Mucosa of stomach (tissue), 1 donor: ENCODE results near the gene ZMIZ1.

Experiments
- H3K27me3 ChIP-seq: one replicate; pipeline ENCODE4 v1.7.0; 2013; ENCODE audit warnings: mild to moderate bottlenecking, low read length; ENCODE audit not compliant: control insufficient read depth, insufficient read depth
- H3K36me3 ChIP-seq: one replicate; pipeline ENCODE4 v1.7.0; 2013; ENCODE audit warnings: low read length; ENCODE audit not compliant: control insufficient read depth, insufficient read depth
- H3K4me1 ChIP-seq: one replicate; pipeline ENCODE4 v1.7.0; 2013; ENCODE audit warnings: mild to moderate bottlenecking, low read length; ENCODE audit not compliant: control insufficient read depth, insufficient read depth
- H3K4me3 ChIP-seq: one replicate; pipeline ENCODE4 v1.7.0; 2013; ENCODE audit warnings: low read length
- H3K9ac ChIP-seq: one replicate; pipeline ENCODE4 v1.7.0; 2013; ENCODE audit warnings: mild to moderate bottlenecking, low read length, moderate library complexity
- H3K9me3 ChIP-seq: one replicate; pipeline ENCODE4 v1.7.0; 2013; ENCODE audit warnings: mild to moderate bottlenecking, low read length, moderate library complexity; ENCODE audit not compliant: control insufficient read depth
- donor health status: Pancreatic carcinoma.

The ZMIZ1 gene

GRCh38 chr10:79146611-79147130 lies 77.9 kb downstream of the ZMIZ1 start:
- Histone ChIP-seq H3K9me3 (no peaks in the 10 kb centered on the region), H3K4me1 (peaks cover 99% of the 10 kb centered on the region), H3K9ac (peak overlapping the region; percentile 61), H3K27me3 (no peaks in the 10 kb centered on the region), H3K36me3 (no peaks in the 10 kb centered on the region), H3K4me3 (no peak overlapping the region)

- H3K36me3 ChIP-seq = no peaks in the 10 kb centered on the region
- H3K27me3 ChIP-seq = no peaks in the 10 kb centered on the region
- no peak overlapping the region for H3K4me3 ChIP-seq
- H3K9ac ChIP-seq = peak overlapping the region; percentile 61
- peaks cover 99% of the 10 kb centered on the region for H3K4me1 ChIP-seq
- H3K9me3 ChIP-seq = no peaks in the 10 kb centered on the region
These were observed 78.5 kb downstream of the ZMIZ1 start for GRCh38 chr10:79147306-79147705.

GRCh38 chr10:79147796-79148451 lies 79.2 kb downstream of the ZMIZ1 start:
- Histone ChIP-seq H3K9ac (peak overlapping the region; percentile 61), H3K4me3 (no peak overlapping the region), H3K4me1 (peaks cover 99% of the 10 kb centered on the region)

GRCh38 chr10:79148452-79149344 lies 79.9 kb downstream of the ZMIZ1 start:
- Histone ChIP-seq H3K4me1 (peaks cover 91% of the 10 kb centered on the region), H3K27me3 (no peaks in the 10 kb centered on the region), H3K4me3 (no peak overlapping the region), H3K9me3 (no peaks in the 10 kb centered on the region), H3K9ac (peak overlapping the region; percentile 61), H3K36me3 (no peaks in the 10 kb centered on the region)

More at GRCh38 chr10:79147796-79148451, 79.2 kb downstream of the ZMIZ1 start:
- H3K9me3 ChIP-seq = no peaks in the 10 kb centered on the region
- H3K27me3 ChIP-seq = no peaks in the 10 kb centered on the region
- no peaks in the 10 kb centered on the region for H3K36me3 ChIP-seq

GRCh38 chr10:79149345-79149661 lies 80.5 kb downstream of the ZMIZ1 start:
- H3K4me3 ChIP-seq = no peak overlapping the region

GRCh38 chr10:79149662-79150443 lies 81.1 kb downstream of the ZMIZ1 start:
- Histone ChIP-seq H3K4me1 (peaks cover 90% of the 10 kb centered on the region), H3K36me3 (no peaks in the 10 kb centered on the region), H3K27me3 (no peaks in the 10 kb centered on the region), H3K4me3 (no peak overlapping the region), H3K9me3 (no peaks in the 10 kb centered on the region), H3K9ac (peak overlapping the region; percentile 33)

More at GRCh38 chr10:79149345-79149661, 80.5 kb downstream of the ZMIZ1 start:
- Histone ChIP-seq H3K9ac (peak overlapping the region; percentile 61), H3K4me1 (peaks cover 90% of the 10 kb centered on the region), H3K9me3 (no peaks in the 10 kb centered on the region), H3K27me3 (no peaks in the 10 kb centered on the region), H3K36me3 (no peaks in the 10 kb centered on the region)

GRCh38 chr10:79150444-79150754 lies 81.6 kb downstream of the ZMIZ1 start:
- H3K9ac ChIP-seq = peak overlapping the region; percentile 33
- peaks cover 90% of the 10 kb centered on the region for H3K4me1 ChIP-seq

GRCh38 chr10:79152423-79152817 lies 83.7 kb downstream of the ZMIZ1 start:
- no peaks in the 10 kb centered on the region for H3K36me3 ChIP-seq
- H3K9ac ChIP-seq = peak overlapping the region; percentile 8
- H3K27me3 ChIP-seq = no peaks in the 10 kb centered on the region
- H3K4me3 ChIP-seq = no peak overlapping the region
- peaks cover 88% of the 10 kb centered on the region for H3K4me1 ChIP-seq
- H3K9me3 ChIP-seq = no peaks in the 10 kb centered on the region

More at GRCh38 chr10:79150444-79150754, 81.6 kb downstream of the ZMIZ1 start:
- Histone ChIP-seq H3K9me3 (no peaks in the 10 kb centered on the region), H3K27me3 (no peaks in the 10 kb centered on the region), H3K4me3 (no peak overlapping the region), H3K36me3 (no peaks in the 10 kb centered on the region)

GRCh38 chr10:79153745-79154144 lies 85.0 kb downstream of the ZMIZ1 start:
- Histone ChIP-seq H3K4me3 (no peak overlapping the region), H3K27me3 (no peaks in the 10 kb centered on the region), H3K36me3 (no peaks in the 10 kb centered on the region), H3K4me1 (peaks cover 88% of the 10 kb centered on the region), H3K9ac (no peak overlapping the region), H3K9me3 (no peaks in the 10 kb centered on the region)

- no peak overlapping the region for H3K9ac ChIP-seq
- peaks cover 85% of the 10 kb centered on the region for H3K4me1 ChIP-seq
These were observed 86.7 kb downstream of the ZMIZ1 start for GRCh38 chr10:79155301-79156081.

More at GRCh38 chr10:79155301-79156081, 86.7 kb downstream of the ZMIZ1 start:
- Histone ChIP-seq H3K27me3 (no peaks in the 10 kb centered on the region), H3K36me3 (no peaks in the 10 kb centered on the region), H3K9me3 (no peaks in the 10 kb centered on the region), H3K4me3 (no peak overlapping the region)
